ENCODE measurements around the gene ZIC1. TPM values are rescaled to one million over a fixed set of nuclear protein-coding genes. Genes with fewer than 3 reads are reported as not detected.

ZIC1 gene
- total RNA-seq, 1 experiment from 2014 or later, result 0.36 TPM

- in situ Hi-C loops (cut with HindIII; ENCODE audit: low pct_unique_long_range_greater_than_20kb, low sequenced_read_pairs), result no loop called here
- TF ChIP-seq CTCF (IDR thresholded peaks at IDR 0.05) (no peak), REST (IDR thresholded peaks at IDR 0.05; ENCODE audit: insufficient read depth in 1 of 2, low read depth in 2 of 2, low read length in 1 of 2) (no peak), POLR2AphosphoS5 (IDR thresholded peaks at IDR 0.05; ENCODE audit: low read depth, low read length) (no peak), SIN3A (IDR thresholded peaks at IDR 0.05; ENCODE audit: borderline replicate concordance, insufficient read depth, low read depth, low read length) (no peak), TCF7L2 (IDR thresholded peaks at IDR 0.05; ENCODE audit: low read depth, low read length) (no peak)
- no peak for DNase-seq (ENCODE audit: low read depth, low spot score)
- H3K4me1 ChIP-seq (ENCODE audit: control insufficient read depth, insufficient read depth, low read length), result no peaks in the 10 kb centered on the region
- BruUV-seq (replicated peaks), result no TSS peak
- no peak overlapping the region for H3K27ac ChIP-seq (ENCODE audit: low read length)
- intact Hi-C loops (cut with micrococcal nuclease; ENCODE audit: unreplicated experiment), result no loop called here
- H3K27me3 ChIP-seq (ENCODE audit: control insufficient read depth, insufficient read depth, low read length), result no peaks in the 10 kb centered on the region; the same call in 1 of the 2 replicates
- CTCF ChIA-PET, result no interaction called here
- POLR2A ChIA-PET, result no interaction called here
- no peak overlapping the region for H3K4me3 ChIP-seq (ENCODE audit: low read depth in 2 of 2, low read length in 2 of 2)
- no peak for ATAC-seq
- H3K36me3 ChIP-seq (ENCODE audit: control insufficient read depth, insufficient read depth, low read length), result no peaks in the 10 kb centered on the region
- H3K9me3 ChIP-seq (ENCODE audit: control insufficient read depth, insufficient read depth, low read depth, low read length), result no peaks in the 10 kb centered on the region
Observed at GRCh38 chr3:147426931-147427330, 17.8 kb downstream of the ZIC1 start.

GRCh38 chr3:147427746-147428145, 18.6 kb downstream of the ZIC1 start:
- no peak for DNase-seq (ENCODE audit: low read depth, low spot score)
- BruUV-seq (replicated peaks), result no TSS peak
- TF ChIP-seq TCF7L2 (IDR thresholded peaks at IDR 0.05; ENCODE audit: low read depth, low read length) (no peak), SIN3A (IDR thresholded peaks at IDR 0.05; ENCODE audit: borderline replicate concordance, insufficient read depth, low read depth, low read length) (no peak), CTCF (IDR thresholded peaks at IDR 0.05) (no peak), REST (IDR thresholded peaks at IDR 0.05; ENCODE audit: insufficient read depth in 1 of 2, low read depth in 2 of 2, low read length in 1 of 2) (no peak), POLR2AphosphoS5 (IDR thresholded peaks at IDR 0.05; ENCODE audit: low read depth, low read length) (no peak)
- no peaks in the 10 kb centered on the region for H3K9me3 ChIP-seq (ENCODE audit: control insufficient read depth, insufficient read depth, low read depth, low read length)
- H3K4me3 ChIP-seq (ENCODE audit: low read depth in 2 of 2, low read length in 2 of 2), result no peak overlapping the region
- ChIA-PET POLR2A (no interaction called here), CTCF (no interaction called here)
- no peaks in the 10 kb centered on the region for H3K36me3 ChIP-seq (ENCODE audit: control insufficient read depth, insufficient read depth, low read length)
- no peak for ATAC-seq
- intact Hi-C loops (cut with micrococcal nuclease; ENCODE audit: unreplicated experiment) (no loop called here), in situ Hi-C loops (cut with HindIII; ENCODE audit: low pct_unique_long_range_greater_than_20kb, low sequenced_read_pairs) (no loop called here)
- no peaks in the 10 kb centered on the region; the same call in 1 of the 2 replicates for H3K27me3 ChIP-seq (ENCODE audit: control insufficient read depth, insufficient read depth, low read length)
- no peak overlapping the region for H3K27ac ChIP-seq (ENCODE audit: low read length)
- H3K4me1 ChIP-seq (ENCODE audit: control insufficient read depth, insufficient read depth, low read length), result no peaks in the 10 kb centered on the region
